SK-N-SH treated with all-trans-retinoic acid at 6 μM for 48 hours (cell line): ENCODE data around the gene COL17A1.

Experiments used
- ATAC-seq: fragments of 200-7000 bp; cut with Tn5 transposase; 3 replicates; pipeline ENCODE4 v1.9.1; 2020; ENCODE audit warnings: mild to moderate bottlenecking, moderate library complexity
- ARNTL ChIP-seq: fragments of 450-650 bp; formaldehyde crosslinking; IDR thresholded peaks from 2 replicates; pipeline ENCODE4 v1.5.0; 2020; ENCODE audit warnings: low read depth, mild to moderate bottlenecking, moderate library complexity, borderline replicate concordance
- BACH2 ChIP-seq: fragments of 250-450 bp; sonication (Bioruptor Pico); IDR thresholded peaks from 2 replicates; pipeline ENCODE4 v1.9.0; 2021; ENCODE audit warnings: mild to moderate bottlenecking, borderline replicate concordance
- CREB5 ChIP-seq: fragments of 250-450 bp; sonication (Bioruptor Pico); IDR thresholded peaks from 2 replicates; pipeline ENCODE4 v1.5.1; 2020; ENCODE audit warnings: low read depth, mild to moderate bottlenecking, moderate library complexity
- CSDC2 ChIP-seq: fragments of 250-450 bp; sonication (Bioruptor Pico); IDR thresholded peaks from 2 replicates; pipeline ENCODE4 v1.5.0; 2020; ENCODE audit warnings: mild to moderate bottlenecking, moderate library complexity
- CSRNP3 ChIP-seq: fragments of 250-450 bp; sonication (Bioruptor Pico); IDR thresholded peaks from 2 replicates; pipeline ENCODE4 v1.5.1; 2021; ENCODE audit warnings: mild to moderate bottlenecking, moderate library complexity
- ESRRG ChIP-seq: fragments of 250-450 bp; sonication (Bioruptor Pico); IDR thresholded peaks from 2 replicates; pipeline ENCODE4 v1.6.1; 2021; ENCODE audit warnings: mild to moderate bottlenecking
- GLIS3 ChIP-seq: fragments of 250-450 bp; sonication (Bioruptor Pico); IDR thresholded peaks from 2 replicates; pipeline ENCODE4 v1.5.0; 2020; ENCODE audit warnings: mild to moderate bottlenecking, moderate library complexity
- ISL1 ChIP-seq: fragments of 250-450 bp; sonication (Bioruptor Pico); IDR thresholded peaks from 2 replicates; pipeline ENCODE4 v2.1.2; 2022; ENCODE audit warnings: mild to moderate bottlenecking, moderate library complexity
- OSR1 ChIP-seq: fragments of 250-450 bp; sonication (Bioruptor Pico); IDR thresholded peaks from 2 replicates; pipeline ENCODE4 v1.8.0; 2022; ENCODE audit warnings: moderate library complexity, mild to moderate bottlenecking, inconsistent platforms
- PATZ1 ChIP-seq: fragments of 250-450 bp; sonication (Bioruptor Pico); IDR thresholded peaks from 2 replicates; pipeline ENCODE4 v1.8.0; 2020; ENCODE audit warnings: mild to moderate bottlenecking, moderate library complexity, borderline replicate concordance
- POU6F1 ChIP-seq: fragments of 250-450 bp; sonication (Bioruptor Pico); IDR thresholded peaks from 2 replicates; pipeline ENCODE4 v1.8.0; 2021; ENCODE audit warnings: low read depth, mild to moderate bottlenecking, moderate library complexity, borderline replicate concordance
- PPARA ChIP-seq: fragments of 250-450 bp; sonication (Bioruptor Pico); IDR thresholded peaks from 2 replicates; pipeline ENCODE4 v1.5.0; 2020; ENCODE audit warnings: mild to moderate bottlenecking, borderline replicate concordance
- SNAI2 ChIP-seq: fragments of 250-450 bp; sonication (Bioruptor Pico); IDR thresholded peaks from 2 replicates; pipeline ENCODE4 v1.5.0; 2020; ENCODE audit warnings: mild to moderate bottlenecking, moderate library complexity
- TCF4 ChIP-seq: fragments of 250-450 bp; sonication (Bioruptor Pico); IDR thresholded peaks from 2 replicates; pipeline ENCODE4 v1.8.0; 2021; ENCODE audit warnings: mild to moderate bottlenecking, moderate library complexity, borderline replicate concordance
- TSHZ2 ChIP-seq: fragments of 250-450 bp; sonication (Bioruptor Pico); IDR thresholded peaks from 2 replicates; pipeline ENCODE4 v1.5.0; 2020; ENCODE audit warnings: mild to moderate bottlenecking, moderate library complexity
- ZC3H10 ChIP-seq: fragments of 250-450 bp; sonication (Bioruptor Pico); IDR thresholded peaks from 2 replicates; pipeline ENCODE4 v1.5.1; 2021; ENCODE audit warnings: mild to moderate bottlenecking, moderate library complexity
- ZFP3 ChIP-seq: fragments of 250-450 bp; sonication (Bioruptor Pico); IDR thresholded peaks from 2 replicates; pipeline ENCODE4 v1.5.0; 2020; ENCODE audit warnings: mild to moderate bottlenecking, moderate library complexity
- ZFP30 ChIP-seq: fragments of 450-650 bp; formaldehyde crosslinking; IDR thresholded peaks from 2 replicates; pipeline ENCODE4 v1.5.0; 2022; ENCODE audit warnings: mild to moderate bottlenecking, moderate library complexity
- ZNF565 ChIP-seq: fragments of 450-650 bp; formaldehyde crosslinking; conservative IDR thresholded peaks from 2 replicates; pipeline ENCODE4 v1.5.0; 2020; ENCODE audit warnings: low read depth, mild to moderate bottlenecking, moderate library complexity
- ZNF8 ChIP-seq: fragments of 450-650 bp; formaldehyde crosslinking; IDR thresholded peaks from 2 replicates; pipeline ENCODE4 v1.5.0; 2020; ENCODE audit warnings: mild to moderate bottlenecking, moderate library complexity

Gene COL17A1

GRCh38 chr10:104069613-104070012 lies 16.1 kb downstream of the COL17A1 start:
- TF ChIP-seq ZC3H10 (CRISPR knock-in tag) (no peak), ESRRG (no peak), CSDC2 (no peak), TCF4 (CRISPR knock-in tag) (no peak), GLIS3 (CRISPR knock-in tag) (no peak), CREB5 (CRISPR knock-in tag) (no peak), ZFP30 (CRISPR knock-in tag) (no peak), ZNF565 (no peak), BACH2 (CRISPR knock-in tag) (no peak), PATZ1 (CRISPR knock-in tag) (no peak), ISL1 (CRISPR knock-in tag) (no peak), CSRNP3 (CRISPR knock-in tag) (no peak)
- ATAC-seq: no peak

- TF ChIP-seq ZNF565: no peak
- no peak for TF ChIP-seq ZFP30 (CRISPR knock-in tag)
- no peak for TF ChIP-seq ISL1 (CRISPR knock-in tag)
- TF ChIP-seq TSHZ2 (CRISPR knock-in tag): no peak
- TF ChIP-seq ZC3H10 (CRISPR knock-in tag): no peak
- TF ChIP-seq GLIS3 (CRISPR knock-in tag): no peak
- TF ChIP-seq POU6F1 (CRISPR knock-in tag): no peak
- TF ChIP-seq SNAI2 (CRISPR knock-in tag): no peak
- no peak for TF ChIP-seq TCF4 (CRISPR knock-in tag)
- no peak for TF ChIP-seq ZFP3 (CRISPR knock-in tag)
- TF ChIP-seq OSR1: no peak
- TF ChIP-seq CSDC2: no peak
- ATAC-seq: no peak
Measured at GRCh38 chr10:104067525-104067924, 18.2 kb downstream of the COL17A1 start.

GRCh38 chr10:104066945-104067344 lies 18.7 kb downstream of the COL17A1 start:
- ATAC-seq: no peak
- TF ChIP-seq TSHZ2 (CRISPR knock-in tag): no peak
- no peak for TF ChIP-seq ZFP3 (CRISPR knock-in tag)
- no peak for TF ChIP-seq CSDC2
- no peak for TF ChIP-seq ZNF565
- no peak for TF ChIP-seq SNAI2 (CRISPR knock-in tag)
- TF ChIP-seq ZC3H10 (CRISPR knock-in tag): no peak
- TF ChIP-seq OSR1: no peak
- TF ChIP-seq ARNTL (CRISPR knock-in tag): no peak
- no peak for TF ChIP-seq ISL1 (CRISPR knock-in tag)
- no peak for TF ChIP-seq PPARA (CRISPR knock-in tag)
- TF ChIP-seq POU6F1 (CRISPR knock-in tag): no peak
- no peak for TF ChIP-seq ZNF8 (CRISPR knock-in tag)
- no peak for TF ChIP-seq PATZ1 (CRISPR knock-in tag)
